DOHH2 (cell line): ENCODE results near the gene SLC2A4RG.

Source experiments
- H3F3A ChIP-seq: fragments of 200-600 bp; sonication (generic), shearing (Covaris generic); 2 replicates; pipeline ENCODE4 v1.6.0; 2016; ENCODE audit warnings: antibody characterized with exemption, mild to moderate bottlenecking; ENCODE audit not compliant: control insufficient read depth, insufficient read depth
- H3K27ac ChIP-seq: fragments of 200-600 bp; sonication (generic); 2 replicates; pipeline ENCODE4 v1.5.1; 2014; ENCODE audit warnings: low read depth, mild to moderate bottlenecking, low read length, moderate library complexity
- H3K27me3 ChIP-seq: fragments of 200-600 bp; sonication (generic); 2 replicates; pipeline ENCODE4 v1.6.1; 2014; ENCODE audit warnings: mild to moderate bottlenecking, low read length, mixed read lengths; ENCODE audit not compliant: control insufficient read depth
- H3K36me3 ChIP-seq: fragments of 200-600 bp; sonication (generic); 2 replicates; pipeline ENCODE4 v1.6.1; 2014; ENCODE audit warnings: mild to moderate bottlenecking, low read length, moderate library complexity, mixed read lengths; ENCODE audit not compliant: control insufficient read depth
- H3K4me1 ChIP-seq: fragments of 200-600 bp; sonication (generic); 2 replicates; pipeline ENCODE4 v1.6.1; 2014; ENCODE audit warnings: mild to moderate bottlenecking, low read length, mixed read lengths; ENCODE audit not compliant: control insufficient read depth
- H3K4me2 ChIP-seq: fragments of 200-600 bp; sonication (generic); 2 replicates; pipeline ENCODE4 v1.6.0; 2014; ENCODE audit warnings: mild to moderate bottlenecking, low read length, moderate library complexity
- H3K4me3 ChIP-seq: fragments of 200-600 bp; sonication (generic); 2 replicates; pipeline ENCODE4 v1.5.1; 2014; ENCODE audit warnings: mild to moderate bottlenecking, low read length, mixed read lengths
- H3K79me2 ChIP-seq: fragments of 200-600 bp; sonication (generic); 2 replicates; pipeline ENCODE4 v1.6.1; 2014; ENCODE audit warnings: mild to moderate bottlenecking, low read length, mixed read lengths; ENCODE audit not compliant: control insufficient read depth
- H3K9me2 ChIP-seq: fragments of 200-600 bp; sonication (generic); replicated peaks from 2 replicates; pipeline ENCODE4 v1.6.1; 2014; ENCODE audit warnings: mild to moderate bottlenecking, low read length, mixed read lengths; ENCODE audit not compliant: control insufficient read depth
- H3K9me3 ChIP-seq: fragments of 200-600 bp; sonication (generic); 2 replicates; pipeline ENCODE4 v1.6.1; 2014; ENCODE audit warnings: antibody characterized with exemption, low read length, mixed read lengths; ENCODE audit not compliant: control insufficient read depth, insufficient read depth
- H4K20me1 ChIP-seq: fragments of 200-600 bp; sonication (generic); 2 replicates; pipeline ENCODE4 v1.6.0; 2014; ENCODE audit warnings: low read depth, mild to moderate bottlenecking, antibody characterized with exemption, low read length, moderate library complexity; ENCODE audit not compliant: control insufficient read depth, insufficient read depth
- EZH2phosphoT487 ChIP-seq: fragments of 200-600 bp; sonication (generic); IDR thresholded peaks from 2 replicates; pipeline ENCODE4 v1.6.1; 2017; ENCODE audit warnings: borderline replicate concordance, mild to moderate bottlenecking, antibody characterized with exemption, low read length, moderate library complexity, mixed read lengths
- TF ChIP-seq, protein P1 (sequence below): fragments of 200-600 bp; sonication (generic); IDR thresholded peaks from one replicate; pipeline ENCODE4 v1.5.1; 2014; ENCODE audit warnings: antibody characterized with exemption, mild to moderate bottlenecking, low read depth, low read length; ENCODE audit not compliant: poor library complexity, severe bottlenecking

The SLC2A4RG gene

DNA sequence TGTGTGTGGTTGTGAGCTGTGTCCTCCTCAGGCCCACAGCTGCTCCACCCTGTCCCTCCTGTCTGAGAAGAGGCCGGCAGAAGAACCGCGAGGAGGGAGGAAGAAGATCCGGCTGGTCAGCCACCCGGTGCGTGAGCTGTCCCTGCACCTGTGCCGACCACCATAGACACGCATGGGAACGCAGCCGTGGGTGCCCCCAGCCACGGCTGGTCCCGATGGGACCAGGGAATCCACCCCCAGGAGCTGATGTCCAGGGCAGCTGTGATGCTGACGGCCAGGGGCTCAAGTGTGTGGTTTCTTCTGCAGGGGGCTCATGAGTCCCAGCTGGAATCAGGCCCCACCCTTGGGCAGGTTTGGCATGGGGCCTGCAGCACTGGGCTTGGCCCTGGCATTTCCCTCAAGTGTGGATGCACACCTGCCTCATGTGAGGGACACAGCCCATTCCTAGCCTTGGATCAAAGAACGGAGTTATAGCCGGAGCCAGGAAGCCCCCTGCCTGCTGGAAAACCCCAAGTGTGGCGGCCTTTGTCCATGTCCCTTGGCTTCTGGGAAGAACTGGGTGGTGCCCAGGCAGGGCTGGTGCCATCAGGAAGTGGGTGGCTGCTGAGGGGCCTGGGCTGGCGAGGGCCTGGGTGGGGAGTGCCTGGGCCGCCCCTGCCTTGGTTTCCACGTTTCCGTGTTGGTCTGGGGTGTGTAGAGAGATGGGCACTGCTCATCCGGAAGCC lies 47.7 kb upstream of the SLC2A4RG start:
- Histone ChIP-seq H3K4me2 (no peak overlapping the region), H3F3A (no peaks in the 10 kb centered on the region), H3K27ac (no peak overlapping the region), H3K27me3 (no peaks in the 10 kb centered on the region), H3K9me3 (no peaks in the 10 kb centered on the region), H4K20me1 (no peaks in the 10 kb centered on the region), H3K4me1 (no peaks in the 10 kb centered on the region), H3K79me2 (no peaks in the 10 kb centered on the region), H3K4me3 (no peak overlapping the region), H3K36me3 (peaks cover 12% of the 10 kb centered on the region), H3K9me2 (no peaks in the 10 kb centered on the region)
- TF ChIP-seq, protein P1, sequence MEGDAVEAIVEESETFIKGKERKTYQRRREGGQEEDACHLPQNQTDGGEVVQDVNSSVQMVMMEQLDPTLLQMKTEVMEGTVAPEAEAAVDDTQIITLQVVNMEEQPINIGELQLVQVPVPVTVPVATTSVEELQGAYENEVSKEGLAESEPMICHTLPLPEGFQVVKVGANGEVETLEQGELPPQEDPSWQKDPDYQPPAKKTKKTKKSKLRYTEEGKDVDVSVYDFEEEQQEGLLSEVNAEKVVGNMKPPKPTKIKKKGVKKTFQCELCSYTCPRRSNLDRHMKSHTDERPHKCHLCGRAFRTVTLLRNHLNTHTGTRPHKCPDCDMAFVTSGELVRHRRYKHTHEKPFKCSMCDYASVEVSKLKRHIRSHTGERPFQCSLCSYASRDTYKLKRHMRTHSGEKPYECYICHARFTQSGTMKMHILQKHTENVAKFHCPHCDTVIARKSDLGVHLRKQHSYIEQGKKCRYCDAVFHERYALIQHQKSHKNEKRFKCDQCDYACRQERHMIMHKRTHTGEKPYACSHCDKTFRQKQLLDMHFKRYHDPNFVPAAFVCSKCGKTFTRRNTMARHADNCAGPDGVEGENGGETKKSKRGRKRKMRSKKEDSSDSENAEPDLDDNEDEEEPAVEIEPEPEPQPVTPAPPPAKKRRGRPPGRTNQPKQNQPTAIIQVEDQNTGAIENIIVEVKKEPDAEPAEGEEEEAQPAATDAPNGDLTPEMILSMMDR = no peak
- no peak for TF ChIP-seq EZH2phosphoT487

DNA sequence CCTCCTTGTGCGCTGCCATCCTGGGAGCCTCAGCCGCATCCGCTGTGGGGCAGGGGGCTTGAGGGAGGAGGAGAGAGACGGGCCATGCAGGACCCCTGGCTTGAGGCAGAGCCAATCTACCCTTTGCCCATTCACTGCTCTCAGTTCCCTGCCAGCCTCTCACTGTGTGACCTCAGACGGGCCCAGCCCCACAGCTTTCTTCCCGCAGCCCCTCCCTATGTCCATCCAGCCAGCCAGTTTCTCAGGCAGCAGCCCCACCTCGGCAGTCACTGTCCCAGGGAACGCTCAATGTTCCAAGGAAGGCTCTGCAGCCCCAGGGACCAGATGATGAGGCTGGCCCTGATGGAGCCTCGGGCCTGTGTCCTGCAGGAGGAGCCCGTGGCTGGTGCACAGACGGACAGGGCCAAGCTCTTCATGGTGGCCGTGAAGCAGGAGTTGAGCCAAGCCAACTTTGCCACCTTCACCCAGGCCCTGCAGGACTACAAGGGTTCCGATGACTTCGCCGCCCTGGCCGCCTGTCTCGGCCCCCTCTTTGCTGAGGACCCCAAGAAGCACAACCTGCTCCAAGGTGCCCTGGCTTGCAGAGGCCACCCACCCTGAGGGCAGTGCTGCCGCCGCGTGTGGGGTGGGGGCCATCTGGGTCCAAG lies 47.0 kb upstream of the SLC2A4RG start:
- Histone ChIP-seq H3K4me2 (no peak overlapping the region), H3K9me2 (no peaks in the 10 kb centered on the region), H3K27me3 (no peaks in the 10 kb centered on the region), H3K4me1 (no peaks in the 10 kb centered on the region), H3K36me3 (peaks cover 12% of the 10 kb centered on the region), H3K4me3 (no peak overlapping the region), H3K79me2 (no peaks in the 10 kb centered on the region), H4K20me1 (no peaks in the 10 kb centered on the region), H3F3A (no peaks in the 10 kb centered on the region), H3K9me3 (no peaks in the 10 kb centered on the region), H3K27ac (no peak overlapping the region)
- TF ChIP-seq, protein P1 = no peak
- TF ChIP-seq EZH2phosphoT487 = no peak

DNA sequence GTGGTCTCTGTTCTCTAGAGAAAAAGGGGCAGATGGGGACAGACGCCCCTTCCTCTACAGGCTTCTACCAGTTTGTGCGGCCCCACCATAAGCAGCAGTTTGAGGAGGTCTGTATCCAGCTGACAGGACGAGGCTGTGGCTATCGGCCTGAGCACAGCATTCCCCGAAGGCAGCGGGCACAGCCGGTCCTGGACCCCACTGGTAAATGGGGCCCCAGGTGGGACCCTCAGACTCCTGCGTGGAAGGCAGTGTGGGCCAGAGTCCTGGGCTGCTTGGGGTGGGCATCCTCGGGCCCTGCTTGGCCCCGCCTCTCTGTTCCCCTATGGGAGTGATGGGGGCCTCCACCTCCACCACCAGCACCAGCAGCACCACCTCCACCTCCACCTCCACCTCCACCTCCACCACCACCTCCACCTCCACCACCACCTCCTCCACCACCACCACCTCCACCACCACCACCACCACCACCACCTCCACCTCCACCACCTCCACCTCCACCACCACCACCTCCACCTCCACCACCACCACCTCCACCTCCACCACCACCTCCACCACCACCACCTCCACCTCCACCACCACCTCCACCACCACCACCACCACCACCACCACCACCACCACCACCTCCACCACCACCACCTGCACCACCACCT lies 46.4 kb upstream of the SLC2A4RG start:
- H3K4me1 ChIP-seq = no peaks in the 10 kb centered on the region
- no peaks in the 10 kb centered on the region for H3K79me2 ChIP-seq
- H3K9me3 ChIP-seq = no peaks in the 10 kb centered on the region
- no peak overlapping the region for H3K4me3 ChIP-seq
- H3K9me2 ChIP-seq = no peaks in the 10 kb centered on the region
- no peak overlapping the region for H3K27ac ChIP-seq
- no peaks in the 10 kb centered on the region for H4K20me1 ChIP-seq
- H3K36me3 ChIP-seq = peaks cover 12% of the 10 kb centered on the region
- H3K4me2 ChIP-seq = no peak overlapping the region
- no peaks in the 10 kb centered on the region for H3K27me3 ChIP-seq
- no peaks in the 10 kb centered on the region for H3F3A ChIP-seq
- TF ChIP-seq, protein P1 = no peak
- no peak for TF ChIP-seq EZH2phosphoT487
